NCI-H2196 (cell line): ENCODE results near the gene MYOZ3.

Experiments used
- DNase-seq: peaks from one replicate; lab custom pipeline; 2025; ENCODE audit not compliant: unreplicated experiment; lab: John Stamatoyannopoulos, UW

Gene MYOZ3

GRCh38 chr5:150690760-150691159 is 29.7 kb downstream of the MYOZ3 start:
- no peak for DNase-seq

GRCh38 chr5:150692276-150692675 is 31.2 kb downstream of the MYOZ3 start:
- no peak for DNase-seq

GRCh38 chr5:150694612-150695011 is 33.6 kb downstream of the MYOZ3 start:
- peak; percentile 13 for DNase-seq

DNA sequence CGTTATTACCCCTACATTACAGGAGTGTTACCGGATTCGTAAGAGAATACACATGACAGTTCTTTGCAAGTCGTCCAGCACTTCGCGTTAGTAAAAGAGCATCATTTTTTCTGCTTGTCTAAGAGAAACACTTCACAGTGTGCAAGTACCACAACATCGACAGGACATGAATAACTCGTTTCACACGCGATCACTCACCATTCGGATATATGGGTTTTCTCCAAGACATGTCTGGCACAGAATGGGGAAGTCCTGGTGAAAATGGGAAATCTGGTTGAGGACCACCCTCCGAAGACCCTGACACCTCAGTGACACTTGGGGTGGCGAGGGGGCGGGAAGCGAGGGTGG is 39.2 kb downstream of the MYOZ3 start:
- no peak for DNase-seq

DNA sequence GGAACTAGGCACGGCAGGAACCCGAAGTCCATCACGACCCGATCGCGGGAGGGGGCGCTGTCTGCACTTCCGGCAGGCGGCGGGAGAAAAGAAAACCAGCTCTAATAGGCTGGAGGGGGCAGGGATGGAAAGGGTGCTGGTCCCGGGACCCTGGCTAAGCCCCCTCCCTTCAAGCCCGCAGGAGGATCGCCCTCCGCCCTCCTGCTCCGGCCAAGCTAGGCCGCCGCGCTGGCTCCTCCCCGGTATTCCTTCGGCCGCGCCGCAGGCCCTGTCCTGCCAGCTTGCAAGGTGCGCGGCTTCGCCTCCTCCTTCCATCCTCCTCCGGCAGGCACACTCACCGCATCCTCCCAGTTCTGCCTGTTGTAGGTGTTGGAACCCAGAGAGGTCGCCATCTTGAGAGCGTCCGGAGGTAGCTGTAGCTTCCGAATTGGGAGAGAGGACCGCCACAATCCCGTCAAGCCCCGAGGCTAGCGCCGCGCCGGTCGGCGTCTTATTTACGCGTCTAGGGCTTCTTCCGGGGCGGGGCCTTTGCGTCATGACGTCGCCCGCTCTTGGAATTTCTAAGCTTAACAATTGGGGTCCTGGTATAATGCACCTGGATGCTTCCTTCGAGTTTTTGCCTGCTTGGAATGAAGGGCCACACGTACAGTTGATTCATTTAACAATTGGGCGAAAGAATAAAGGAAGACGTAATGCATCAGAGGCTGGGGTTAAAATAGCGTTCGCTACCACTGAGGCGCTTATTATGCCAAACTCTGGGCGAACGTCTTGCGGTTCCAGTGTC is 39.7 kb downstream of the MYOZ3 start, which contains the start of gene RBM22:
Gene RBM22, minus strand, starts transcription at position 469 of the 784 bp plus-strand sequence. Its CDS starts 77 bp downstream, at position 392.
- peak; percentile 87 for DNase-seq

GRCh38 chr5:150703762-150704161 is 42.7 kb downstream of the MYOZ3 start:
- no peak for DNase-seq

DNA sequence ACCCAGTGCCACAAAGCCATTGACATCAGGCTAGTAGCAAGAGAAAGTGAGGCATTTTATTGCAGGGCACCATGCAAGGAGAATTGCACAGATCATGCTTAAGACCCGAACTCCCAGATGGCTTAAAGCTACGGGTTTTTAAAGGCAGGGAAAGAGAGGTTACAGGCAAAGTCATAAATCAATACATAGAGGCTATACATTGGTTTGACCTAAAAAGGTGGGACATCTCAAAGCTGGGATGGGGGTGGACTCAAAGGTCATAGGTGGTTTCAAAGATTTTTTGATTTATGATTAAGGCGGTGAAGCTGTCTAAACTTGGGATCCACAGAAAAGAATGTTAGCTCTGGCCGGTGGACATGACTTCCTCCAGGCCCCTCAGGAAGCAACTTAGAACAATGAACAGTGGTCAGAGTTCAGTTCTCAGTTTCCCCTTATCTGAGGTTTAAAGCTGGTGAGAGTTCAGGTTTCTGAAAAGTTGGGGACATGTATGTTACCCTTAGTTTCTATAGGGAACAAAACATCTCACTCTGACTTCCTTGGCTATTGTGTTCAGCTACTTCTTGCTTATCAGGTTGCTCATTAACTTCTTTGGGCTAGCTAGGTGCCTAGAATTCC is 45.8 kb downstream of the MYOZ3 start:
- DNase-seq, result no peak

GRCh38 chr5:150710165-150710564 is 49.1 kb downstream of the MYOZ3 start:
- DNase-seq, result no peak

DNA sequence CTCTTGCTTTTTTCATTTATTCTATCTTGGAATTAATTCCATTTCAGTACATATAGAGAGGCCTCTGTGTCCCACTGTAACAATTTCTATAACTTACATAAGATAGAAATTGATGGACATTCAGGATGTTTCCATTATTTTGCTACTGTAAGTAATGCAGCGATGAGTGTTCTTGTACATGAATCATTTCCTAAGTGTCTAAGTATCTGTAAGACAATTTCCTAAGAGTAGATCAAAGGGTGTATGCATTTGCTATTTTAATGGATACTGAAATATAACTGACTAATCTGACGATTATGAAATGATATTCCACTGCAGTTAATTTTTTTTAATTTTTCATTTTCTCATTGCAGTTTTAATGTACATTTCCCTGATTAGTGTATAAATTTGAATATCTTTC is 62.8 kb downstream of the MYOZ3 start:
- DNase-seq, result no peak
